ENCODE data around the gene TRAPPC2. TPM values are rescaled to one million over a fixed set of nuclear protein-coding genes. Genes with fewer than 3 reads are reported as not detected.

TRAPPC2 gene
- total RNA-seq, 1 donor from 2014 or later = 16.6 TPM

DNA sequence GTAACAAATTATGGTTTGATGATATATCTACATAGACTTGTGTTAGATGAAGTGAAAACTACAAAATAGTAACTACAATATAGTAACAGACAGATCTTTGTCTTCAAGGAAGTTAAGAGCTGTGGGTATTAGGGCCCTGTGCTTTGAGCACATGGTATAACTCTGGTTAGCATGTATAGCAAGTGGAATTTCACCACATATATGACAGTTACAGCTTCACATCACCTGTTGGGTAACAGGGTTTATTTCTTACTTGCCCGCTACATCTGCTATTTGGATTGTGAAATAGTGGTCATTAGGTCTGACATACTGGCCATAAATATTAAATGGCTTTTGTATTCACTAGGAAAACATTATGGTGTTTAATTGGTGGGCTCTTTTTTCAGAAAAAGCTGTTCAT is 20.3 kb upstream of the TRAPPC2 start:
- no peak overlapping the region for H3K27ac ChIP-seq
- TF ChIP-seq, protein P1, sequence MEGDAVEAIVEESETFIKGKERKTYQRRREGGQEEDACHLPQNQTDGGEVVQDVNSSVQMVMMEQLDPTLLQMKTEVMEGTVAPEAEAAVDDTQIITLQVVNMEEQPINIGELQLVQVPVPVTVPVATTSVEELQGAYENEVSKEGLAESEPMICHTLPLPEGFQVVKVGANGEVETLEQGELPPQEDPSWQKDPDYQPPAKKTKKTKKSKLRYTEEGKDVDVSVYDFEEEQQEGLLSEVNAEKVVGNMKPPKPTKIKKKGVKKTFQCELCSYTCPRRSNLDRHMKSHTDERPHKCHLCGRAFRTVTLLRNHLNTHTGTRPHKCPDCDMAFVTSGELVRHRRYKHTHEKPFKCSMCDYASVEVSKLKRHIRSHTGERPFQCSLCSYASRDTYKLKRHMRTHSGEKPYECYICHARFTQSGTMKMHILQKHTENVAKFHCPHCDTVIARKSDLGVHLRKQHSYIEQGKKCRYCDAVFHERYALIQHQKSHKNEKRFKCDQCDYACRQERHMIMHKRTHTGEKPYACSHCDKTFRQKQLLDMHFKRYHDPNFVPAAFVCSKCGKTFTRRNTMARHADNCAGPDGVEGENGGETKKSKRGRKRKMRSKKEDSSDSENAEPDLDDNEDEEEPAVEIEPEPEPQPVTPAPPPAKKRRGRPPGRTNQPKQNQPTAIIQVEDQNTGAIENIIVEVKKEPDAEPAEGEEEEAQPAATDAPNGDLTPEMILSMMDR (IDR thresholded peaks at IDR 0.05) = no peak
- intact Hi-C loops (cut with DNase I) = no loop called here
- H3K4me1 ChIP-seq = no peaks in the 10 kb centered on the region
- no peak overlapping the region for H3K4me3 ChIP-seq
- no peak for DNase-seq
- no peak for ATAC-seq
- no peaks in the 10 kb centered on the region for H3K27me3 ChIP-seq
- H3K36me3 ChIP-seq = peaks cover 12% of the 10 kb centered on the region
- no peaks in the 10 kb centered on the region for H3K9me3 ChIP-seq

DNA sequence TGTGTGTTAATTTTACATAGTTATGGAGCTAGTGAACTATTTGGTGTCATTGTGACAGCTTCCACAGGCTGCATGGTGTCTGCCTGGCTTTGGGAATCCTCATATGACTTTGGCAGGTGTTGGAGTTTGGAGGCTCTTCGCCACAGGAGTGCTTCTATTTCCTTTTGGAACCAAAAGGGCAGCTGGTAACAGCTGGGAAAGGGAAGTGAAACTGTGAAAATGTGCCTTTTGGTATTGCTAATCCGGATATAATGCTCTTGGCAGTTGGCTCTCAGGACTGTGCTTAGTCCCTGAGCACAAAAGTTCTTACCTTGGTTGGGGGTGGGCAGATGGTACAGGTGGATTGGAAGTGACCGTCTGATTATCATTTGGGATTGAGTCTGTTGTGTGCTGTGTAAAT is 18.2 kb upstream of the TRAPPC2 start:
- no peaks in the 10 kb centered on the region for H3K4me1 ChIP-seq
- no peak overlapping the region for H3K4me3 ChIP-seq
- DNase-seq (no peak), ATAC-seq (no peak)
- no peaks in the 10 kb centered on the region for H3K9me3 ChIP-seq
- no peaks in the 10 kb centered on the region for H3K27me3 ChIP-seq
- intact Hi-C loops (cut with DNase I) = no loop called here
- TF ChIP-seq, protein P1 (IDR thresholded peaks at IDR 0.05) = no peak
- H3K27ac ChIP-seq = no peak overlapping the region
- peaks cover 2% of the 10 kb centered on the region for H3K36me3 ChIP-seq

DNA sequence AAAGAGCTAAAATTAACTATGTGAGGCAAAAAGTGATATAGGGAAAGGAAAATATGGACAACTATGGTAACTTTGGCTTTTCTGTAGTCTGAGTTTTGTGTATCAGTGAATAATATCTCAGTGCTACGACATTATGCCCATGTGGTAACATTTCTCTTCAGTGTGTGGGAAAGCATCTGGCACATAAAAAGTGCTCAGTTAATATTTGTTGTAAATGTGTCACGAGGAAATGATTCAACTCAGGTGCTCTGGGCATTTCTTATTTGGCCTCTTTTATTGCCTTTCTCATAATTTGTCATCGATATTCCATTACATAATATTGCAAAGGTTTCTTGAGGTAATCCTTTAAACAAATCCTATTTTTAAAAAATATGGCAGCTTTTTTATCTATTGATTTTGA is 17.7 kb upstream of the TRAPPC2 start:
- ATAC-seq (no peak), DNase-seq (no peak)
- Histone ChIP-seq H3K27ac (no peak overlapping the region), H3K9me3 (no peaks in the 10 kb centered on the region), H3K36me3 (no peaks in the 10 kb centered on the region), H3K4me3 (no peak overlapping the region), H3K4me1 (no peaks in the 10 kb centered on the region), H3K27me3 (no peaks in the 10 kb centered on the region)
- intact Hi-C loops (cut with DNase I) = no loop called here
- TF ChIP-seq, protein P1 (IDR thresholded peaks at IDR 0.05) = no peak

DNA sequence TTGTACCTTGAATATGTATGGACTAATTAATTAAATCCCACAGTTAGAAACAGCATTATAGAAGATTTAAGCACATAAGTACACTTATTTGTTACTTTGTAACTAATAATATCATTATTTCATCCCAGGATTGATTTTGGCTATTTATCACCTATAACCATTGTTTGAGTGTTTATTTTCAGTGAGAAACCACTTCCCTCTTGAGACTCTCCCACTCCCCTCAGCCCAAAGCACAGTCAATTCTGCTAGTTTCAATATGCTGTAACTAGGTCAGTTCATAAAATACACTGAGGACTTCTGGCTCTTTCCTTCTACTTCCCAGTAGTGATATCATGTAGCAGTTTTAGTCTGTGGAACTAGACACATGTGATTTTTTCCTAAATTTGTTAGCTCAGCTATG is 16.4 kb upstream of the TRAPPC2 start:
- no peak for DNase-seq
- Histone ChIP-seq H3K27me3 (no peaks in the 10 kb centered on the region), H3K36me3 (peaks cover 9% of the 10 kb centered on the region), H3K9me3 (no peaks in the 10 kb centered on the region), H3K27ac (no peak overlapping the region), H3K4me1 (no peaks in the 10 kb centered on the region), H3K4me3 (no peak overlapping the region)
- TF ChIP-seq, protein P1 (IDR thresholded peaks at IDR 0.05) = no peak
- no peak for ATAC-seq
- intact Hi-C loops (cut with DNase I) = no loop called here

DNA sequence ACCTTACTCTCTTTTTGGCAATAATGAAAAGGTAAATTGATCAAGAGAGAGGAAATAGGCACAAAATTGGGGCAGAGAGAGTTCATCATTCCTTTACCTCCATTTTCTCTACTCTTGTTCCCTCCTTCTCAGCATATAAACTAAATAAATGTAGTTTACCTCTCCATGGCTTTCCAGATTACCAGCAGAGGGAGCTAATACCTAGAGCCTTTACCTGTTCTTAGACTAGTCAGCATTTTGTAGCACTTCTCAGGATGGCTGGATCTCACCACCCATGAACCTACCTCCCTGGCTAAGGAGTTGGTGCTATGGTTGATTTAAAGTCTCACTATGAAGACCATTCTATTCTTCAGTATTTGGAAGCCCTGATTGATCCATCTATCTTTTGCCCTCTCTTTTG is 15.8 kb upstream of the TRAPPC2 start:
- Histone ChIP-seq H3K27ac (no peak overlapping the region), H3K36me3 (peaks cover 9% of the 10 kb centered on the region), H3K4me1 (no peaks in the 10 kb centered on the region), H3K4me3 (no peak overlapping the region), H3K9me3 (no peaks in the 10 kb centered on the region), H3K27me3 (no peaks in the 10 kb centered on the region)
- DNase-seq (no peak), ATAC-seq (peak; percentile 73)
- intact Hi-C loops (cut with DNase I) = no loop called here
- TF ChIP-seq, protein P1 (IDR thresholded peaks at IDR 0.05) = peak; percentile 48

DNA sequence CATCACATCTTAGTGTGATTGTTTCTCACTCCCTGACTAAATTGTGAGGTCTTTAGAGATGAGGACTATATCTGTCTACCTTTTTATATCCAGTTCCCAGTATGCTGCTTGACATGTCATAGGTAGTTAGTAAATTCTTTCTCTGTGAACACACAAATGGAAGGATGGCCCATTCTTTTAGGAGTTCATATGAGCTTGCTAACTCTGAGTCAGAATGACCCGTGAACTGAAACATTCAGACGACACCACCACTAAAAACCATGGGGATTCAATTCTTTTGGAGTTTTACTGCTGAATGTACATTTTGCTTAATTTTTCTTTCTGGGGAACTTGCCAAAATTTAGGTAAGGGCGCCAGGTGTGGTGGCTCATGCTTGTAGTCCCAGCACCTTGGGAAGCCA is 14.1 kb upstream of the TRAPPC2 start:
- Histone ChIP-seq H3K4me1 (no peaks in the 10 kb centered on the region), H3K27ac (no peak overlapping the region), H3K4me3 (no peak overlapping the region), H3K36me3 (peaks cover 14% of the 10 kb centered on the region), H3K9me3 (no peaks in the 10 kb centered on the region), H3K27me3 (no peaks in the 10 kb centered on the region)
- DNase-seq = no peak
- intact Hi-C loops (cut with DNase I) = no loop called here
- ATAC-seq = no peak
- TF ChIP-seq, protein P1 (IDR thresholded peaks at IDR 0.05) = no peak
